Measurements from ENCODE around the gene HORMAD2.

Gene HORMAD2, protein sequence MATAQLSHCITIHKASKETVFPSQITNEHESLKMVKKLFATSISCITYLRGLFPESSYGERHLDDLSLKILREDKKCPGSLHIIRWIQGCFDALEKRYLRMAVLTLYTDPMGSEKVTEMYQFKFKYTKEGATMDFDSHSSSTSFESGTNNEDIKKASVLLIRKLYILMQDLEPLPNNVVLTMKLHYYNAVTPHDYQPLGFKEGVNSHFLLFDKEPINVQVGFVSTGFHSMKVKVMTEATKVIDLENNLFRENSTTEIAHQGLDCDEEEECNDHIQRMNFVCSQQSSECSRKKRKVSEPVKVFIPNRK

DNA sequence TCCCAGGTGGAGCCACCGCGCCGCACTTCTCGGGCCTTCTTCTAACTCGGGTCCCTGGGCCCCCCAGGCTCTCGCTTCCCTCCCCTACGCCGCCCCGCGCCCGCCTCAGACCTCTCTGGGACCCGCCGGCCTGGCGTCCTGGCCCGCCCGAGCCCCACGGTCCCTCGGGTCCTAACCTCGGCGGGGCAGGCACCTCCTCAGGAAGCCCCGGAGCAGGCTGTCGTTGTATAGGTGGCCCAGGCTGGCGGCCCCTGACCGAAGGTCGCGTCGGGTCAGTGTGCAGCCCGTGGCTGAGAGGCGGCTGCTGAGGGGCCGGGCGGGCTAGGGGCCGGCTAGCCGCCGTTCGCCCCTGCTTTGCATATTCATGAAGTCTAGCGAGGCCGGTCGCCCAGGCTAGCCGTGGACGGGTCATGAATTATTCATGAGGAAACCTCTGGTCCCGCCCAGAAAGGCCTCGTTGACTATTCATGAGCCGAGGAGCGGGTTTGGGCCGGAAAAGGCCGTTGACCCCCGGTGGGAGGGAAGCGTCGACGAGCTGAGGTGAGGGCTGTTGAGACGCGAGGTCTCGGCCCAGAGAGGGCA, at the start of gene HORMAD2:
Gene HORMAD2, plus strand, starts transcription at position 513 of the 582 bp plus-strand sequence. CDS start 13,489 bp downstream, outside the sequence.
- DNase-seq = no peak

DNA sequence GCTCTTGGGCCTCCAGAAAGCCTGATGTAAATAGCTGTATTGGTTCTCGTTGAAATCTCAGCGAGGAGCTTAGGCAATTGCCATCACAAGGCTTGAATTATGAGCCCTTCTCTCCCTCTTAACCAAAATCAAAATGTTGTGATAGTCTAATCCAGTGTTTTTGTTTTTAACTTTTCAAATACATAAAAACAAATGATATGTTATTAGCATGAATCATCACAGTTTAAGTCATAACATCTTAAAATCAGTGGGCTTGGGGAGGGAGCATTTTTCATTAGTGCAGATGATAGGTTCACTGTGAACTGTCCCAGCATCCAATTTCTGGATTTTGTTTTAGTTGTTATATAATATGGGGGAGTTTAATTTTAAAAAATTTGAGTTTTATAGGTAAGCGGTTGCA, 48.9 kb upstream of the HORMAD2 start:
- DNase-seq = no peak

DNA sequence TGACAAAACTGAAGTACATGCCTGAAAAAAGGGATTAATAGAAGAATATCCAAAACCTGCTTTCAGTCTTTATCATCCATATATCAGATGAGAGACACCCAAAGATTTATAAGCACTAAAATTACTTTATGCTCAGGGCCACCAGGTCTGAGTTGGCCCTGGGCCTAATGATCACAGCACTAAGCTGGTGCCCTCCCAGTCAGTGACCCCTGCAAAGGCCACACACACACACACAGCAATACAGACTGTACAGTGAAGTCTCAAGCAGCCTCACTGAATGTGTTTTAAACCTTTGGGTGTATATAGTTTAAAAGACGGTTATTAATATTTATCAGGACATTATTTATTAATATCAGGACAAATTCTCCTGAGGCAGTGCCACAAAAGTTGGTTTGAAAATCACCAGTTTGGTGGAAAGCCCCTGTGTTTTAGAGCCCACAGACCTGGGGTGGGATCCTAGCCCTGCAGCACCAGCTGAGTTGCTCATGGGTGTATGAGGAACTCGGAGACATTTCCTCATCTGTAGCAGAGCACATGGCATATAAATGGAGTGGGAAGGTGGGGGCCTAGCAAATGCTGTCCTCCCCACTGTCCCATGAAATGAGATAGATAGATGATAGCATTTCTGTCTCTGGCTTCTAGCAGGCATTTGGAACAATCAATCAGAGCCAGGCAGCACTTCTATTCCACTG, 48.4 kb upstream of the HORMAD2 start:
- DNase-seq = no peak

- no peak for DNase-seq
Measured at GRCh38 chr22:30033137-30033536, 47.1 kb upstream of the HORMAD2 start.

DNA sequence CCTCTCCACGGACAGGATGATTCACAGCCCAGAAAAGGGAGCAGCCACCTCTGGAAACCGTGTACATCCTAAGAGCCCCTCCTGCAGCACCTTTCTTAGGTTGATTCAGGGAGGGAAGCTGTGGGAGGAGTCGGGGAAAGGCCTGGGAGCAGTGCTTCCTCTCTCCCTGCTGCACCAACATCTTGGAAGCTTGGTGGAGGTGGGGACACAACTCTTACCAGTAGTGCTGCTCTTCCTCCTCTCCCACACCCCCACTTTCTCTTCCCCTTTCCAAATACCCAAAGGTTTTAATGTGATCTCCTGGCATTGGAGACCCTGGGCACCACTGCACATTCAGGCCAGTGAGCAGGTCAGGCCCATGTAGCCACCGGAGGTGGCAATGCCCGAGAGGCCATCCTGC, 46.4 kb upstream of the HORMAD2 start:
- no peak for DNase-seq

- DNase-seq = no peak
Measured at GRCh38 chr22:30036656-30037055, 43.6 kb upstream of the HORMAD2 start.

DNA sequence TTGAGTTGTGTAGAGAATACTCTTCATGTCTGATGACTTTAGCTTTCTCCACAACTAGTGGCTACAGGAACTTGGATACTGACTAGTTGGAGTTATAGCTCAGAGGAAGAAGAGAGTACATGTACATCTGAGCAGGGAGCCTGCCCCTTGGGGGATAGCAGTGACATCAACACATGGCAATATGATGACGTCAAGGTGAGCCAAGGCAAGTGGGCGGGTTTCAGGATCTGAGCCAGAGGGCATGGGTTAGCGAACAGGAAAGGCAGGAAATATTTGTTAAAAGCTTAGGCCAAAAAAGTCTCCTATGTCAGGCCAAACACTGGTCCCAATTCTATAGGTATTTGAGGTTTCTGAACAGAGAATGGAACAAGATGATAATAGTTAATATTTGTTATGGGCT, 42.0 kb upstream of the HORMAD2 start:
- no peak for DNase-seq

DNA sequence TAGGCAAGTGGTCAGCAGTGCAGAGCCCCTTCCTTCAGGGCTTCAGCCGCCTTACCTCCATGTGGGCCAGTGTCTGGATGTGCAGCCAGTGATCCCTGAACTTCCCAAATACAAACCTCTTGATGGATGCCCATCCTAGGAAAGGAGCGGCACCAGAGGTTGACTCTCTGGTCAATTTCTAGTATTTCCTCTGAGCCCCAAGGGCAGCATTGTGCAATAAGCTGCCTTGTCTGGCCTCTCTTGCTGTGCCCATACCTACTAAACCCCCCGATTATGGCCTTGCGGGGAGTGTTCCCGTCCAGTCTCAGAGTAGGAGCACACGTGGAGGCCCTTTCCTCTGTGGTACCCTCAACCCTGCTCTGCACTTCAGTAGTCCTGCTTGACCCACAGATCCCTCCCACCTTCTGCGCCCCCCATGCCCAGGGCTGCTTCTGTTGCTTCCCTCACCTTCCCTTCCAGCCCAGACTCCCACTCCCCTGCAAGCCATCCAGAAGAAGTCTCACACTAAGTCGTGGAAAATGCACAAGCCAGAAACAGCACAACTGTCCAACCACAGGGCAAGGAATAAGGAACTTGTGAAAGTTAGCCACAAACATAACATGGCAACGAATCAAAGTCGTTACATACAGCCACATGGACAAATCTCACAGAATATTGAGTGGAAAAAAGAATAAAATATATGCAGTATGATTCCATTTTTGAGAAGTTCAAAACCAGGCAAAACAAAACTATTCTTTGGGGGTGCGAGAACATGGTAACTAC, 39.6 kb upstream of the HORMAD2 start:
- no peak for DNase-seq

- DNase-seq = no peak
Measured at GRCh38 chr22:30041475-30041874, 38.8 kb upstream of the HORMAD2 start.

DNA sequence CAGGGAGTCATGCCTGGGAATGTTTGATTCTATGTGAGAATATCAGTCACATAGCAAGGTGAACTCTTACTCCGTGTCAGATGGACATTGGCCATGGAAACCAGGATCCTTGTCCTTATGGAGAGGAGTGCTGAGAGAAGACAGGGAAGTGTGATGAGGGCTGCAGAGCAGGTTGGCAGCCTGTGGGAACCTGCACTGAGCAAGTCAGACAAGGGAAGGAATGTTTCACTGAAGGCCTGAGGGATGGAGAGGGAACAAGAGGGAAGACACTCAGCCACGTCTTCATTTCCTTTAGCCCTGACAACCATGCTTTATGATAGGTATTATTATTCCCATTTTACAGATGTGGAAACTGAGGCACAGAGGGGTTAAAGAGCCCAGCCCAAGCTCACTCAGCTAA, 38.4 kb upstream of the HORMAD2 start:
- no peak for DNase-seq

DNA sequence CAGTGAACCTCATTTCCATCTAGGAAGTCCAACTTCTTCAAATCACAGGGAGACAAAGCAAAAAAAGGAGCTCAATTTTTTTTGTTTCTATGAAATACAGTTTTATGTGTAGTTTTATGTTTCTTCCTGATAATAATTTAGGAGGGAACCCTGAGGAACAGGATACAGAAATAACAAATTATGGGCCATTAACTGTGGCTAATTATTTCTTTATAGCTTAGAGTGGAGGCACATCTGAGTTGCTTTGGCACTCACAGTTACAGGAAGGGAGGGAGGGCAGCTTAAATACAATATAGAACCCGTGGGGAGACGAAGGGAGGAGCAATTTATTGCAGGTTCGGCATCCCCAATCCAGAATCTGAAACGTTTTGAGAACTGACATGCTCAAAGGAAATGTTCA, 37.1 kb upstream of the HORMAD2 start:
- no peak for DNase-seq

DNA sequence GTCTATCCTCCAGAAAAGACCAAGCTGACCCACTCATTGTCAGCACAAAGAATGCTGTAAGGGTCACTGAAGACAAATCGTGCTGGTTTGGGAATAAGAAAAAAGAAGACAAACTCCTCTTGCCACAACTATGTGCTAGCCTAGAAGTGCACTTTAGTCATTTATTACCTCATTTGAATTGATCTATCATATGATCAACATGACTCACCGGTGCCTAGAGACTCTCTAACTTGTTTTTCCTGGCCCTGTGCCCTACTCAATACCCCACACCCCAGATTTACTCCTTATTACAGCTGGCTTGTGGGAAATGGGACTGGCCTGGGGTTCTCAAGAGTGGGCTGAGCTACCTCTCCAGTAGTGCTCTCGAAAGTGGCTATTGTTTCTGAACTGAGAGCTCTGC, 35.9 kb upstream of the HORMAD2 start:
- no peak for DNase-seq

GRCh38 chr22:30044881-30045493, 35.3 kb upstream of the HORMAD2 start:
- DNase-seq = no peak

DNA sequence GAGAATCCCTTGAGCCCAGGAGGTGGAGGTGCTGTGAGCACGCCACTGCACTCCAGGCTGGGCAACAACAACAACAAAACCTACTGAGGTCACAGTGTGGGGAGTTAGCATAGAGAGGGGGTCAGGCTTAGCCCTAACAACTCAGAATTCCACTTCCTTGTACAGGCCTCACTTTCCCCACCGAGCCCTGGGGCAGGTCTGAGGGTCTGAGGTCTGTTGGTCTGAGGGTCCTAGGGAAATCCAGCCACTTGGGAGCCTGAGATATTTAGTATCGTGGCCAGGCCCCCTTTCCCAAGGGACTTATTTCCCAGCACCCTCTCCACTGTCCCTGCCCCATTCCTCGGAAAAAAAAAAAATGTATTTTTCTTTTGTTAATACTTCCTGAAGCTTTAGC, 34.8 kb upstream of the HORMAD2 start:
- no peak for DNase-seq

DNA sequence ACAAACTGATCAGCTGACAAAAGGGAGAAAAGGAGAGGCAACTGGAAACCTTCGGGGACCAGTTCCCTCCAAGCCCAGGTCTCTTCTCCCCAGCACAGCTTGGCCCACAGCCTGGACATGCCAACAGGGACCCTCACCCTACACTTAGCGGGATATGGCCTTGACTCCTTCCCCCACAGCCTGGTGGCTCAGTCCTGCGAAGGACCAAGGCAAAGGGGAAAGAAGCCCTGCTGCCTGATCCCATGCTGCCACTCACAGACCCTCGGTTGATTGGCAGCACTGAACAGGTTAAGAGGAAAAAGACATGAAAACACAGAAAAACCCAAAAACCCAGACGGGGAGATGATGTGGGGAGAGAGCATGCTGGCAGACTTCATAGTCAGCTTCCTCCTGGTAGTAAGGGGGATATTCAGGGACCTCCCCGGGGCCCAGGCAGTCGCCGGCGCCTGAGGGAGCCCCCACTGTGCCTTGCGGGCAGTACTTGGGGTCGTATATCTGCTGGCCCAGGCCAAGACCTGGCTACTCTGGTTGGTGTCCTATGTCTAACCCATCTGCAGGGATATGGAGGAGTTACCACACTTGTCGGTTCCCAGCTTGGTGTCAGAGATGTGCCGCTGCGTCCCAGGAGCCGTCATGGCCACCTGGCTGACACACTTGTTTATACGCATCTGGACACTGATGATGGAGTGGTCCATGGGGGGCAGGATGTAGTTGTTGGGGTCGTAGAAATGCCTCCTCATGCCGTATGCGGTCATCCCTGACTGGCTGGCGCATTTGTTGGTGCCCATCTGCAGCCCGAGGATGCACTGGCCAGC, 34.2 kb upstream of the HORMAD2 start:
- no peak for DNase-seq

DNA sequence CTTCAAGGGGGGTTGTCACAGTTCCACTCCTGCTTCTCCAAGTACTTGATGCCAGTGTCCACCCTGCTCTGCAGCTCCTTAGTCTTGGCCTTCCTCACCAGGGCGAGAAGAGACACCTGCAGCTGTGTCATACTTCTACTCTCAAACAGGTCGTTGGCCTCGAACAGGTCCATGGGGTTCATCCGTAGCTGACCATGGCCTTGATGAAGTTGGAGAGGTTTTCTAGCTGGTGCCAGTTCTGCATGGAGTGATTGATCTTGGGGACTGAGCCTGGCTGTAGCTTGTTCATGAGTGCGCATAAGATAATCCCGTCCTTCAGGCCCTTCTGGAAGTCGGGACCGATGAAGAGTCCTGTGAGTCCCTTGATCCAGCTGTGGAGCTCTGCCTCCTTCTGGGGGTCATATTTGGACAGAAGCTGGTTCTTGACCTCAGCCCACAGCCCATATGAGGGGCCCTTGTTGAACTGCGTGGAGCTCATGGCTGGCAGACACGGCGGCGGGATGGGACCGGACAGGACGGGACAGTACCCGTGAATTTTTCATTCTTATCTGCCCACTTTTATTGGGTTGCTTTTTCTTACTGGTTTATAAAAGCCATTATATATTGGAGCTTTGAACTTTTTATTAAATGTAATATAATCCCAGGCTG, 33.4 kb upstream of the HORMAD2 start:
- no peak for DNase-seq

GRCh38 chr22:30047364-30047738, 32.9 kb upstream of the HORMAD2 start:
- no peak for DNase-seq

GRCh38 chr22:30048681-30049080, 31.6 kb upstream of the HORMAD2 start:
- no peak for DNase-seq

- no peak for DNase-seq
Measured at GRCh38 chr22:30054067-30054763, 26.0 kb upstream of the HORMAD2 start.

DNA sequence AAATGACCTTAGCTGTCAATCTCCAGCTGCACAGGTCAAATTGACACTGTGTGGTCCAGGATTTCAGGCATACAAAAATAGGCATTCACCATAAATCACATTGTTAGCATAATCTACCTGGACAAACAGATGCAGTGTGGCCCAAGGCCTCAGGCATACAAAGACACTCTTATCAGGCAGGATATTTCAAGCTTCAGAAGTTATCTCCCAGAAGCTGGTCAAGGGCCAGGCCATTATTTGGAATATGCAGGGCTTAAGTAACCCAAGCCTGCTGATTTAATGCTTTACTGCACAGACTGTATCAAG, 25.5 kb upstream of the HORMAD2 start:
- no peak for DNase-seq

- DNase-seq = no peak
Measured at GRCh38 chr22:30056015-30056414, 24.2 kb upstream of the HORMAD2 start.

Measured in GOT3 (cell line).